Raji (cell line): ENCODE measurements around the gene MAMDC2.

Source experiments
- POLR2A ChIP-seq: IDR thresholded peaks from 2 replicates; pipeline ENCODE4 v1.6.1; 2011; ENCODE audit warnings: low read depth, low read length, control low read depth; ENCODE audit not compliant: insufficient read depth

The MAMDC2 gene

DNA sequence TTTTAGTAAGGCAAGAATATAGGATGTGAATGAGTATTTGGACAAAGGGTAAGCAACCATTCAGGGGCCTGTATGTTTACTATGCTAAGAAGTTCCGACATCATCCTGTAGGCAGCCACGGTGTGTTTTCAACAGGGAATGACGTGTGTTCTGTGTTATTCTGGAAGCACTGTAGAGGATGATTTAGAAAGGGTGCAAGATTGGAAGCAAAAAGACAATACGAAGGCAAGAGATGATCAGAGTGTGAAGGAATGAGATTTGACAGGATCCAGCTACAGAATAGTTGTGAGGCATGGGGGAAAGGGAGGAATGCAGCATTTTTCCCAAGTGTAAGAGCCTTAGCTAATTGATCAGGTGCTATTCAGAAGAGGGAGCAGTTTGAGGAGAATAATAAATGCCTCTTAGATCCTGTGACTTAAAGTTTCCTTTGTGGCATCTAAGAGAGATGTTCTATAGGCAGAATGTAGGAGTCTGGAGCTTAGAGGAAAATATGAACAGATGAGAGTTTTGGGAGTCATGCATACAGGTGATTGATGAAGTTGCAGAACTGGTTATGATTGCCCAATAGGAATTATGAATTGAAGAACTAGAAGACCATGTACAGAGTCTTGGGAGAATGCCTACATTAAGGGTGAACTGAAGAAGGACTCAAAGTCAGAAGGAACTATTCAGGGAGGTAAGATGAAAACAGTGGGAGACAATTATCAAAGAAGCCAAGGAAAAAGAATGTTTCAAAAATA lies 217.7 kb downstream of the MAMDC2 start:
- no peak for TF ChIP-seq POLR2A

DNA sequence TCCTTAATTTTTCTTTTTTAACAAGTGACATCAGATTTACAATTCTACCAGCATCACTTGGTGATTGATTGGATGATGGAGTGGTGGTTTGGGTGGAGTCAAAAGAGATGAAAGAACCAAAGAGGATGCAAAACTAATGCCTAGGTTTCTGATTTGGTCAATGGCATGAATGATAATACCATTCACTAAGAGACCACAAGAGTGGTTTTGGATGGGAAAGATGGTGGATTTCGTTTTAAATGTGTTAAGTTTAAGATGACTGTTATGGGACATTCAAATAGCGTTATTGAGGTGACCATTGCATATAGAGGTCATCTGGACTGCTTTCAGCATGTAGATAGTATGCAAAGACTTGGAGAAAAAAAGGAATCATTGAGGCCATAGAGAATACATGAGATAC lies 218.7 kb downstream of the MAMDC2 start:
- no peak for TF ChIP-seq POLR2A

DNA sequence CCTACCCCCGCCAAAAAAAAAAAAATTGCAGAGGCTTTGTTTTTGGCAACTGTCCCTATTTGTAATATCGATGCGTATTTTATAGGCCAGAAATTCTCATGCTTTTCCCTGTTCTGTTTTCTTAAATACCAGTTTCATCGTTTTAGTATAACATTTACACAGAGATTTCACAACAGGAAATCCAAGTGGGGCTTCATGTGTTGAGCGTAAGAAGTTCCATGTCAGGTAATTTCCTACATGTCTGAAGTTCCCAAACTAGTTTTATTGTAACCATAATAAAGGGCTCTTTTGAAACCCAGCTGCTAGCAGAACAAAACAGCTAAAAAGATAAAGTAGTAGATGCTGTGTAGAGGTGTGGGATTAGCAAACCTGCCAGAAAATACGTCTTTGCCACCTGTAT lies 219.3 kb downstream of the MAMDC2 start:
- no peak for TF ChIP-seq POLR2A

DNA sequence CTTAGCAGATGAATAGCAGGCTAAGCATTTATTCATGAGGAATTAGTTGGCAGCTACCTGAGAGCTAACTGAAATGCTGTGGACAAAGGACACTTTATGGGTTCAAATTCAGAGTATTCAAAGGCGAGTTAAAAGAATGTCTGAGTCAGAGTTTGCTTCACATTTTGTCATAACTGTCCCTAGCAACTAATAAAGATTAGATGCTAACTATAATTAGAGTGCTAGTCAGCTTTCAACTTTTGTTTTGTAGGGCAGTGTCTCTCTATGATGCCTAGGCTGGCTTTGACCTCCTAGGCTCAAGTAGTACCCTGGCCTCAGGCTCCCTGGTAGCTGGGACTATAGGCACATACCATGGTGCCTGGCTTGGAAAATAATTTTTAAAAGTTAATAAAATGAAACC lies 219.8 kb downstream of the MAMDC2 start:
- TF ChIP-seq POLR2A = no peak
